Right atrium auricular region (tissue), 2 donors: ENCODE results near the gene PLCH1. TPM values are rescaled to one million over a fixed set of nuclear protein-coding genes. Genes with fewer than 3 reads are reported as not detected.
A peak's percentile ranks its signal among the peaks of the same experiment; 100 is the strongest.

ENCODE experiments used
- DNase-seq: peaks from one replicate; pipeline ENCODE4 v3.0.0-alpha.2; 2019; ENCODE audit warnings: low spot score
- H3K27ac ChIP-seq, 2 donors: fragments of 200-600 bp; sonication (generic); 1 replicate in 1 of 2; 2 replicates in 1 of 2; pipeline ENCODE4 v1.5.1; 2016 to 2019
- H3K27me3 ChIP-seq, 2 donors: fragments of 200-600 bp; sonication (generic); one replicate each; pipeline versions ENCODE4 v1.5.1 to v1.6.0; 2017 to 2019
- H3K36me3 ChIP-seq: fragments of 200-600 bp; sonication (generic); one replicate; pipeline ENCODE4 v1.5.1; 2016
- H3K4me1 ChIP-seq, 2 donors: fragments of 200-600 bp; sonication (generic); one replicate each; pipeline versions ENCODE4 v1.5.1 to v1.6.0; 2017 to 2019
- H3K4me3 ChIP-seq, 2 donors: fragments of 200-600 bp; sonication (generic); 1 replicate in 1 of 2; 2 replicates in 1 of 2; pipeline ENCODE4 v1.5.1; 2017 to 2019; ENCODE audit warnings: mild to moderate bottlenecking in 1 of 2, moderate library complexity in 1 of 2
- H3K9me3 ChIP-seq, 2 donors: fragments of 200-600 bp; sonication (generic); one replicate each; pipeline ENCODE4 v1.5.1; 2019
- total RNA-seq, 2 donors: library from RNA; depleted of rRNA; stranded (reverse); fragments of >200 nt; gene quantifications; one replicate each; pipeline ENCODE4 v1.1.0, GENCODE V29; 2016
- TF ChIP-seq, protein P1 (sequence below), 2 donors: fragments of 200-600 bp; sonication (generic); IDR thresholded peaks; one replicate each; pipeline ENCODE4 v1.5.1; 2019; ENCODE audit warnings: antibody characterized with exemption in 2 of 2

PLCH1 gene
- total RNA-seq, 2 donors from 2014 or later: 1.4 to 1.5 TPM

DNA sequence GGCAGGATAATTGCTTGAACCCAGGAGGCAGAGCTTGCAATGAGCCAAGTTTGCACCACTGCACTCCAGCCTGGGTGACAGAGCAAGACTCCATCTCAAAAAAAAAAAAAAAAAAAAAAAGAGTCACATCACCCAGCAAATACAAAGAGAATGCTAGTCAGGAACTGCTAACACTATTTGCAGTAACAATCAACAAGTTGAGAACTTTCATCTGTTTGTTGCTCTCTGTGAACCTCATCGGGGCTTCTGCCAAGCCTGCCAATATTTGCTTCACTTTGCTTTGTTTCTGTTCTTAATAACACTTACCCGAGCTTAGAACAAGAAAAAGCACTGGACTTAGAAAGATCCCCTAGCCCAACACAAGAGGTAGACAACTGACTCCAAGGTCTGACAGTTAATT, 76.9 kb downstream of the PLCH1 start:
- DNase-seq: no peak
- Histone ChIP-seq H3K27me3 (no peaks in the 10 kb centered on the region), H3K27ac (no peak overlapping the region), H3K4me1 (peaks cover 0 to 11% of the 10 kb centered on the region in 2 donors), H3K4me3 (no peak overlapping the region), H3K9me3 (no peaks in the 10 kb centered on the region), H3K36me3 (no peaks in the 10 kb centered on the region)
- TF ChIP-seq, protein P1, sequence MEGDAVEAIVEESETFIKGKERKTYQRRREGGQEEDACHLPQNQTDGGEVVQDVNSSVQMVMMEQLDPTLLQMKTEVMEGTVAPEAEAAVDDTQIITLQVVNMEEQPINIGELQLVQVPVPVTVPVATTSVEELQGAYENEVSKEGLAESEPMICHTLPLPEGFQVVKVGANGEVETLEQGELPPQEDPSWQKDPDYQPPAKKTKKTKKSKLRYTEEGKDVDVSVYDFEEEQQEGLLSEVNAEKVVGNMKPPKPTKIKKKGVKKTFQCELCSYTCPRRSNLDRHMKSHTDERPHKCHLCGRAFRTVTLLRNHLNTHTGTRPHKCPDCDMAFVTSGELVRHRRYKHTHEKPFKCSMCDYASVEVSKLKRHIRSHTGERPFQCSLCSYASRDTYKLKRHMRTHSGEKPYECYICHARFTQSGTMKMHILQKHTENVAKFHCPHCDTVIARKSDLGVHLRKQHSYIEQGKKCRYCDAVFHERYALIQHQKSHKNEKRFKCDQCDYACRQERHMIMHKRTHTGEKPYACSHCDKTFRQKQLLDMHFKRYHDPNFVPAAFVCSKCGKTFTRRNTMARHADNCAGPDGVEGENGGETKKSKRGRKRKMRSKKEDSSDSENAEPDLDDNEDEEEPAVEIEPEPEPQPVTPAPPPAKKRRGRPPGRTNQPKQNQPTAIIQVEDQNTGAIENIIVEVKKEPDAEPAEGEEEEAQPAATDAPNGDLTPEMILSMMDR (IDR thresholded peaks at IDR 0.05): no peak

DNA sequence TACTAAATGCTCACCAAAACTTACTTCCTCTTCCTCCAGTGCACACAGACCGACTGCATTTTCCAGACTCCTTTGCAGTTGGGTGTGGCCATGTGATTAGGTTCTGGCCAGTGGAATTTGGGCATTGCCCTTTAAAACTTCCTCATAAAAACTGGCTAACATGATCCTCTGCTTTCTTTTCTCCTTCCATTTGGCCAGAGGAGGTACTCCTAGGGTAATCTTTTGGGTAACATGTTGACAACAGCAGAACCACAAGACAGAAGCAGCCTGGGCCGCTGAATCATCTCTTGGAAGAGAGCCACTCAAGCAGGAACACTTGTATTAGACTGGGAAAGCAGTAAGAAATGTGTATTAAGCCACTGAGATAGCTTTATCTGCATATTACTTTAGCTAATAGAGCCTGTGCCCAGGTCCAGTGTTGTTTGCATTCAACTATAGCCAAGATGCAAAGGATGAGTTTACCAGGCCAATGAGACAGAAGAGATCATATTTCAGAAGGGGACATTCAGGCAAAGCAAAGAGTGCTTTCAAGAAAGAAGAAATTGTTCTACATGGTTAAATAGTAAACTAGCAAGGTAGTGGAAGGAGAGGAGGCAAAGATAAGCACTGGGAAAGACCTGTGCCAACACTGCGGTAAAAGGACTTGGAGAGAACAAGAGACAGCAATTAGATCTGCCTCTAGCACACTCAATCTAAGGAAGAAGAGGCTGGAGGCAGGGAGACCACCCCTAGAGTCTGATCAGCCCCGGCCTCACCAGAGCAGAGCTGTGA, 79.8 kb downstream of the PLCH1 start:
- Histone ChIP-seq H3K27ac (peak overlapping the region in 1 of 2 donors; percentile 16), H3K4me3 (no peak overlapping the region), H3K27me3 (no peaks in the 10 kb centered on the region), H3K9me3 (no peaks in the 10 kb centered on the region), H3K4me1 (peaks cover 0 to 11% of the 10 kb centered on the region in 2 donors), H3K36me3 (no peaks in the 10 kb centered on the region)
- TF ChIP-seq, protein P1 (IDR thresholded peaks at IDR 0.05): no peak
- DNase-seq: peak; percentile 87

DNA sequence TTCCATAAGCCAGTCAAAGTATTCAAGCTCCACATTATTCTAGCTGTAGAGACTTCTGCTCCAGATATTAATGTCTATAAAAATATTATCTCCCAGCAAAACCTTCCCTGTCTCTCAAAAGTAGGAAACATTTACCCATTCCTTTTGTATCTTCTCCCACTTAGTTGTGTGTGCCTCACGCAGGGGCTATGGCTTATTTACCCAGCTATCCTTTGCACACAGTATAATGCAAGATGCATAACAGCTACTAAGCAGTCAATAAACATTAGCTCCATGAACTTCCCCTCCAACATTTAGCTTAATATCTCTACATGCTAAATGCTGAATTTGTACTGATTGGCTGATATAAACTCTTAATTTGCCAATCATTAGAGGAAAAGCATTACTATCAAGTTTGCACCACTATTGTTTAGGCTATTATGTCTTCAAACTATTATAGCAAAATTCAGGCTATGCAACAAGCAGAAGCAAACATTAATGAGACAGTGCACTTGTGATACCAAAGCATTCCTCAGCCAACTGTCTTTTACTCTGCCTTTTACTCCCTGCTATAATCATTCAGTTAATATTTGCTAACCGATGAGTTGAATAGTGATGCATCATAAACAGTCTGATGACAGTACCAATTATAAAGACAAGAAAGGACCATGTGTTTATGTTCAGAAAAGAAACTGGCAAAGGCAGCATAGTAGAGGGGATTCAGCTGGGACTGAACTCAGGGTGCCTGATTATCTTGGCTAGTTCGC, 81.2 kb downstream of the PLCH1 start:
- H3K36me3 ChIP-seq: no peaks in the 10 kb centered on the region
- H3K27me3 ChIP-seq: no peaks in the 10 kb centered on the region
- H3K27ac ChIP-seq: no peak overlapping the region
- H3K9me3 ChIP-seq: no peaks in the 10 kb centered on the region
- H3K4me3 ChIP-seq: no peak overlapping the region
- TF ChIP-seq, protein P1 (IDR thresholded peaks at IDR 0.05): no peak
- no peak for DNase-seq
- peaks cover 0 to 11% of the 10 kb centered on the region in 2 donors for H3K4me1 ChIP-seq

DNA sequence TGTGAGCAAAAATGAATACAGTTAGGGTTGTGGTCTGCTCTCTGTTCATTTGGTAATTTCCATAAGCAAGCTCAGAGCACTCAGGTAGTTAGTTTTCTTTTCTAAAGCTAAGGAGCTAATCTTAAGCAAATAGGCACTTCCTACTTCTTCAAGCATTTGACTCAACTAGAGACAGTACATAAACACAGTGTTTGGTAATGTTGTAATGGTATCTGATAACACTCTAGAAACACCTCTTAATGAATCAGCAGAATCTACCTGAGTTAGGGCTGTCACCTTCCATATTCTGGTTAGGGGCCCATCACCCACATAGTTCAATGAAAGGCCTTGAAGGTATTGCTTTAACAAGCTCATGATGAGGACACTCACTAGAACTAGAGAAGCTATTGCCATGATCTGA, 83.1 kb downstream of the PLCH1 start:
- Histone ChIP-seq H3K36me3 (no peaks in the 10 kb centered on the region), H3K4me3 (no peak overlapping the region), H3K27ac (no peak overlapping the region), H3K9me3 (no peaks in the 10 kb centered on the region), H3K4me1 (peaks cover 0 to 11% of the 10 kb centered on the region in 2 donors), H3K27me3 (no peaks in the 10 kb centered on the region)
- TF ChIP-seq, protein P1 (IDR thresholded peaks at IDR 0.05): no peak
- no peak for DNase-seq

DNA sequence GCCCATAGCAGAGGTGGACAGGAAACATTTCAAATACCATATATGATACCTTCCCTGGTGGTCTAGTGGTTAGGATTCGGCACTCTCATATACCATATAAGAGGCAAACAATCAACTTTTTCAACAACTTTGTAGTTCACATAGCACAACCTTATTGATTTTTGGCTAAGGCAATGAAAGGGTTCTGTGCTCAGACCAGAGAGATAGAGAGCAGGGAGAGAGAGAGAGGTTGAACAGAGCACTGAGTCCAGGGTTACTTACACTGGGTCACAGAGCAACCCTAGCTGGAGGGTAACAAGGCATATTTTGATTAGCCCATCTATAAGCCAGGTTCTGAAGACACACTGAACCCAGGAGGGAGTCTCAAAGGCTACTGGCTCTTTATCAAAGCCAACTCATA, 83.8 kb downstream of the PLCH1 start:
- no peak overlapping the region for H3K27ac ChIP-seq
- H3K4me3 ChIP-seq: no peak overlapping the region

More for the DNA sequence above, 83.8 kb downstream of the PLCH1 start:
- Histone ChIP-seq H3K27me3 (no peaks in the 10 kb centered on the region), H3K9me3 (no peaks in the 10 kb centered on the region), H3K36me3 (no peaks in the 10 kb centered on the region), H3K4me1 (peaks cover 0 to 11% of the 10 kb centered on the region in 2 donors)
- TF ChIP-seq, protein P1 (IDR thresholded peaks at IDR 0.05): no peak
- no peak for DNase-seq
